ENCODE results near the gene KRTAP12-4. TPM values are rescaled to one million over a fixed set of nuclear protein-coding genes. Genes with fewer than 3 reads are reported as not detected.

The KRTAP12-4 gene
- polyA plus RNA-seq, 1 donor from 2014 or later, result not detected

- no peaks in the 10 kb centered on the region for H3K9me2 ChIP-seq (ENCODE audit: insufficient read depth, low read length)
- TF ChIP-seq EZH2 (IDR thresholded peaks at IDR 0.05; ENCODE audit: borderline replicate concordance, insufficient read depth, low read length, poor library complexity, severe bottlenecking) (no peak), REST (IDR thresholded peaks at IDR 0.05; ENCODE audit: borderline replicate concordance) (no peak), RAD21 (conservative IDR thresholded peaks at IDR 0.05) (no peak), TAF1 (IDR thresholded peaks at IDR 0.05; ENCODE audit: low read depth) (no peak)
- no peak overlapping the region for H3K27ac ChIP-seq (ENCODE audit: low read length)
- no peaks in the 10 kb centered on the region for H3K9me3 ChIP-seq (ENCODE audit: low read length)
- no peak overlapping the region for H3K4me3 ChIP-seq (ENCODE audit: low read length)
- no peaks in the 10 kb centered on the region for H3F3A ChIP-seq (ENCODE audit: insufficient read depth, low read length, poor library complexity, severe bottlenecking)
- H3K9ac ChIP-seq (ENCODE audit: low read length), result no peak overlapping the region
- no peaks in the 10 kb centered on the region for H3K36me3 ChIP-seq (ENCODE audit: insufficient read depth, low read length)
- no peak overlapping the region for H2AFZ ChIP-seq (ENCODE audit: low read depth, low read length)
- no peaks in the 10 kb centered on the region for H3K79me2 ChIP-seq (replicated peaks; ENCODE audit: insufficient read depth, low read length)
- H3K27me3 ChIP-seq (ENCODE audit: insufficient read depth, low read depth, low read length), result no peaks in the 10 kb centered on the region
- H3K4me2 ChIP-seq (ENCODE audit: low read length), result no peak overlapping the region
- H4K20me1 ChIP-seq (ENCODE audit: insufficient read depth), result no peaks in the 10 kb centered on the region
Observed at GRCh38 chr21:44618504-44618903, 36.0 kb downstream of the KRTAP12-4 start.

- Histone ChIP-seq H4K20me1 (ENCODE audit: insufficient read depth) (no peaks in the 10 kb centered on the region), H3K9me2 (ENCODE audit: insufficient read depth, low read length) (no peaks in the 10 kb centered on the region), H3K79me2 (replicated peaks; ENCODE audit: insufficient read depth, low read length) (no peaks in the 10 kb centered on the region), H3K36me3 (ENCODE audit: insufficient read depth, low read length) (no peaks in the 10 kb centered on the region), H3K4me3 (ENCODE audit: low read length) (no peak overlapping the region), H3K4me2 (ENCODE audit: low read length) (no peak overlapping the region), H3K27ac (ENCODE audit: low read length) (no peak overlapping the region), H3K27me3 (ENCODE audit: insufficient read depth, low read depth, low read length) (no peaks in the 10 kb centered on the region), H3K9ac (ENCODE audit: low read length) (no peak overlapping the region), H3F3A (ENCODE audit: insufficient read depth, low read length, poor library complexity, severe bottlenecking) (no peaks in the 10 kb centered on the region), H3K9me3 (ENCODE audit: low read length) (no peaks in the 10 kb centered on the region), H2AFZ (ENCODE audit: low read depth, low read length) (no peak overlapping the region)
- TF ChIP-seq EZH2 (IDR thresholded peaks at IDR 0.05; ENCODE audit: borderline replicate concordance, insufficient read depth, low read length, poor library complexity, severe bottlenecking), result no peak
- no peak for TF ChIP-seq MXI1 (conservative IDR thresholded peaks at IDR 0.05; ENCODE audit: poor library complexity, severe bottlenecking)
- no peak for TF ChIP-seq EP300 (conservative IDR thresholded peaks at IDR 0.05; ENCODE audit: poor library complexity, severe bottlenecking)
- TF ChIP-seq POLR2AphosphoS5 (IDR thresholded peaks at IDR 0.05), result no peak
Observed at GRCh38 chr21:44617071-44617501, 37.4 kb downstream of the KRTAP12-4 start.

GRCh38 chr21:44616591-44616926 is 37.9 kb downstream of the KRTAP12-4 start:
- TF ChIP-seq SMC3 (conservative IDR thresholded peaks at IDR 0.05; ENCODE audit: poor library complexity), result no peak
- no peak for TF ChIP-seq MXI1 (conservative IDR thresholded peaks at IDR 0.05; ENCODE audit: poor library complexity, severe bottlenecking)
- no peak for TF ChIP-seq RAD21 (conservative IDR thresholded peaks at IDR 0.05)
- no peak for TF ChIP-seq REST (IDR thresholded peaks at IDR 0.05; ENCODE audit: borderline replicate concordance)
- no peak for TF ChIP-seq CTCF (IDR thresholded peaks at IDR 0.05; ENCODE audit: poor library complexity, severe bottlenecking)
- TF ChIP-seq EP300 (conservative IDR thresholded peaks at IDR 0.05; ENCODE audit: poor library complexity, severe bottlenecking), result no peak
- TF ChIP-seq POLR2AphosphoS5 (IDR thresholded peaks at IDR 0.05), result no peak
- TF ChIP-seq EZH2 (IDR thresholded peaks at IDR 0.05; ENCODE audit: borderline replicate concordance, insufficient read depth, low read length, poor library complexity, severe bottlenecking), result no peak
- no peak for TF ChIP-seq TAF1 (IDR thresholded peaks at IDR 0.05; ENCODE audit: low read depth)
- no peaks in the 10 kb centered on the region for H3K27me3 ChIP-seq (ENCODE audit: insufficient read depth, low read depth, low read length)
- no peak overlapping the region for H3K9ac ChIP-seq (ENCODE audit: low read length)
- H3K9me3 ChIP-seq (ENCODE audit: low read length), result no peaks in the 10 kb centered on the region
- H3F3A ChIP-seq (ENCODE audit: insufficient read depth, low read length, poor library complexity, severe bottlenecking), result no peaks in the 10 kb centered on the region
- H2AFZ ChIP-seq (ENCODE audit: low read depth, low read length), result no peak overlapping the region
- H3K79me2 ChIP-seq (replicated peaks; ENCODE audit: insufficient read depth, low read length), result no peaks in the 10 kb centered on the region
- no peaks in the 10 kb centered on the region for H3K36me3 ChIP-seq (ENCODE audit: insufficient read depth, low read length)
- H3K27ac ChIP-seq (ENCODE audit: low read length), result no peak overlapping the region
- no peaks in the 10 kb centered on the region for H4K20me1 ChIP-seq (ENCODE audit: insufficient read depth)
- no peak overlapping the region for H3K4me3 ChIP-seq (ENCODE audit: low read length)
- no peaks in the 10 kb centered on the region for H3K9me2 ChIP-seq (ENCODE audit: insufficient read depth, low read length)
- no peak overlapping the region for H3K4me2 ChIP-seq (ENCODE audit: low read length)

All from neural cell (in vitro differentiated cells).